ENCODE measurements around the gene HMCN1.
"Not testable (repeated sequence)": the region's sequence is repeated elsewhere in the genome, so short reads cannot be mapped to it uniquely, and the experiment has no call there.

The HMCN1 gene

GRCh38 chr1:185860311-185860710, 126.1 kb downstream of the HMCN1 start:
- DNase-seq, result no peak

GRCh38 chr1:185860859-185861258, 126.7 kb downstream of the HMCN1 start:
- no peak for DNase-seq

- no peak for DNase-seq
These were observed 127.4 kb downstream of the HMCN1 start for GRCh38 chr1:185861630-185862029.

GRCh38 chr1:185862235-185862634, 128.0 kb downstream of the HMCN1 start:
- no peak for DNase-seq

- DNase-seq, result no peak
These were observed 130.1 kb downstream of the HMCN1 start for GRCh38 chr1:185864331-185864730.

GRCh38 chr1:185864889-185865517, 130.8 kb downstream of the HMCN1 start:
- no peak for DNase-seq

- no peak for DNase-seq
These were observed 135.4 kb downstream of the HMCN1 start for GRCh38 chr1:185869590-185869989.

- DNase-seq, result no peak
These were observed 137.5 kb downstream of the HMCN1 start for GRCh38 chr1:185871627-185872150.

- DNase-seq, result no peak
These were observed 140.1 kb downstream of the HMCN1 start for GRCh38 chr1:185874246-185874645.

- no peak for DNase-seq
These were observed 146.1 kb downstream of the HMCN1 start for GRCh38 chr1:185880330-185880729.

GRCh38 chr1:185880779-185881333, 146.7 kb downstream of the HMCN1 start:
- no peak for DNase-seq

GRCh38 chr1:185886046-185886445, 151.9 kb downstream of the HMCN1 start:
- no peak for DNase-seq

- no peak for DNase-seq
These were observed 152.5 kb downstream of the HMCN1 start for GRCh38 chr1:185886671-185887070.

GRCh38 chr1:185892831-185893403, 158.7 kb downstream of the HMCN1 start:
- DNase-seq, result not testable (repeated sequence)

- DNase-seq, result no peak
These were observed 160.6 kb downstream of the HMCN1 start for GRCh38 chr1:185894791-185895190.

GRCh38 chr1:185895208-185895900, 161.2 kb downstream of the HMCN1 start:
- DNase-seq, result no peak

- no peak for DNase-seq
These were observed 162.7 kb downstream of the HMCN1 start for GRCh38 chr1:185896863-185897262.

GRCh38 chr1:185906186-185906585, 172.0 kb downstream of the HMCN1 start:
- DNase-seq, result no peak

GRCh38 chr1:185907246-185907645, 173.1 kb downstream of the HMCN1 start:
- no peak for DNase-seq

- DNase-seq, result no peak
These were observed 177.8 kb downstream of the HMCN1 start for GRCh38 chr1:185911978-185912377.

GRCh38 chr1:185912504-185912903, 178.3 kb downstream of the HMCN1 start:
- DNase-seq, result no peak

GRCh38 chr1:185914089-185914488, 179.9 kb downstream of the HMCN1 start:
- no peak for DNase-seq

GRCh38 chr1:185916861-185917260, 182.7 kb downstream of the HMCN1 start:
- no peak for DNase-seq

GRCh38 chr1:185917646-185918045, 183.5 kb downstream of the HMCN1 start:
- no peak for DNase-seq
